ENCODE data around the gene VTCN1.
"Not testable (repeated sequence)": the region's sequence is repeated elsewhere in the genome, so short reads cannot be mapped to it uniquely, and the experiment has no call there.

Gene VTCN1

DNA sequence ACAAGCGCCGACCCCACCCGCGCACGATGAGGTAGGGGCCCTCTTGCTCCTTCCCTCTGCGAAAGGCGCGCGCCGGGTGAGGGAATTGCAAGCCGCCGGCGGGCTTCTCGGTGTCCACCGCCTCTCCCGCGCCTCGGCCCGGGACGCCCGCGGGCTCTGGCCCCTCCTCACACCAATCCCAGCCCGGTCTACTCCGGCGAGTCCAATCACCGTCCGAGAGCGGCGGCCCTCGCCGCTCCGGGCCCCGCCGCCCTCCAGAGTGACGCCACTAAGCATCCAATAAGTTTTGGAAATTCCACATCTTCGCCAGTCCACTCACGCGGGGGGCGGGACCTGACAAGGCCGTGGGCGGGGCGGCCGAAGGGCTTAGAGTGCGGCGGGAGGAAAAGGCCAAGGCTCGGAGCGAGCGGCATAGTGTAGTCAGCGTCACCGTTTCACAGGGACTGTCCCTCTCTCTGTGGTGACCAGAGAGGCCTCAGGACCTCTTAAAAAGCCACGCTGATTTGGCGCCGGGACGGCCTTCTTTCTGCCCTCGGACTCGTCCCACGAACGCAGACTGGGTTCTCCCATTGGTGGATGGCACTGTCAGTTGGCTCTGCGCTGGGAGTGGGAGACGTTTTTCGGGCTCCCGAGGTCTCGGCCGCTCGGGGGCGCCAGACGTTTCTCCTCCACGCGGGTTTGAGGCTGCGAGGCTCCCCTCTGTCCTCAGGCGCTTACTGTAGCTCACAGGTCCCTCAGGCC, 89.0 kb downstream of the VTCN1 start, which contains the start of gene TRIM45:
Gene TRIM45 (minus strand): TSS at position 161 of the 741 bp plus-strand sequence. CDS start 548 bp downstream, outside the sequence.
- peak; percentile 97 for DNase-seq

DNA sequence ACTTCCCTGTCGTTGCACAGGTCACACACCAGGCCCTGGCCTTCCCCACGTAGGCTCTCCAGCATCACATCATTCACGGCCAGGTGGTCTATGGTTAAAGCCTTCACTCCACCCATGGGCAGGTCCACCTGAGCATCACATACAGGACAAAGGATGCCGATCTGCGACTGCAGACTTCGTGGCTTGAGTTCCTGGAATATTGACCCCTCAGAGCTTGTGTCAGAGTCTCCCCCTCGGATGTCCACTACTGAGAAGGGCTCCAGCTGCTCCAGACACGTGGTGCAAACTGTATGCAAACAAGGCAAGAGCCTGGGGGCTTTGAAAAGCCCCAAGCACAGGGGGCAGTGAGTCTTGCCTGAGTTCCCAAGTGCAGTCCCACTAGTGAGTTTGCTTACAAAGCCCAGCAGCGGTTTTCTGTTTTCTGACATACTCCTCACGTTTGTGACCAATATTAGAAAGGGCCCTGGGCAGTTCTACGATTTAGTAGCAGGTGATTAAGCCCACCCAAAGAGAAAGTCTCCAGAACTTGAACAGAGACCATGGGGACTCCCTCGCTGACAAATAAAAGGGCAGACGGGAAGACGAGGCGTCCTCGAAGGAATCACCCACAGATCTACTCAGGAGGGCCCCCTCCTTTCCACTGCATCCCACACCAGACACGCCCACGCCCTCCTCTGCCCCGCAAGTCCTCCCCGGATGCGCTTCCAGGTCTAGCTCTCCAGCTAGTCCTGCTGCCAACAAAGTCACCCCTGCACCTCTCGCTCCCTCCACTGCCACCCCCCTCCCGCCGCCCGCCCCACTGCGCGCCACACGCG, 89.7 kb downstream of the VTCN1 start:
- no peak for DNase-seq

DNA sequence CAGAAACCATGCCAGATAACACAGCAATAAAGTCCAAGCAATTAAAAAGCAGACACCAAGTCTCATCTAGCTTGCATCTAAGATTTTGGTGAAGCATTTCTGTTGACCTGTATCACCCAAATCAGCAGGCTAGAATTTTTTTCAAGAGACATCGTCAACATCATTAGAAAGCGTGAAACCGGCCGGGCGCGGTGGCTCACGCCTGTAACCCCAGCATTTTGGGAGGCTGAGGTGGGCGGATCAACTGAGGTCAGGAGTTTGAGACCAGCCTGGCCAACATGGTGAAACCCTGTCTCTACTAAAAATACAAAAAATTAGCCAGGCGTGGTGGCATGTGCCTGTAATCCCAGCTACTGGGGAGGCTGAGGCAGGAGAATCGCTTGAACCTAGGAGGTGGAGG, 91.6 kb downstream of the VTCN1 start:
- DNase-seq = not testable (repeated sequence)

DNA sequence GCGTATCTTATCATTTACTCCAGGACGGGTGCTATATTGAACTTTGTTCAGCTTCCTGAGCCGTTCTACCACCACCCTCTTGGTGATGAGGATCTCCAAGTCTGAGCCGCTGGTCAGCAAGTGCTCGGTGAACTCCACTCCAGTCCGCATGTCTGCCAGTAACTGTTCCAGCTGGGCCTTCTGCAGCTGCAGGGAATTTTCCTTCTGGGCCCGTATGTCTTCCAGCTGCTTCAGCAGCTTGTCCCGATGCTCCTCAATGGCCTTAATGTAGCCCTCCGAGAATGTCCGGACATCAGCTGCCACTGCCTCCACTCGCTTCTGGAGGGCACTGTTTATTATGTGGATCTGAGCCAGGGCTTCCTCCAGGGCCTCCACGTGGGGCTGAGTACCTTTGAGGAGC, 92.6 kb downstream of the VTCN1 start:
- DNase-seq = no peak

DNA sequence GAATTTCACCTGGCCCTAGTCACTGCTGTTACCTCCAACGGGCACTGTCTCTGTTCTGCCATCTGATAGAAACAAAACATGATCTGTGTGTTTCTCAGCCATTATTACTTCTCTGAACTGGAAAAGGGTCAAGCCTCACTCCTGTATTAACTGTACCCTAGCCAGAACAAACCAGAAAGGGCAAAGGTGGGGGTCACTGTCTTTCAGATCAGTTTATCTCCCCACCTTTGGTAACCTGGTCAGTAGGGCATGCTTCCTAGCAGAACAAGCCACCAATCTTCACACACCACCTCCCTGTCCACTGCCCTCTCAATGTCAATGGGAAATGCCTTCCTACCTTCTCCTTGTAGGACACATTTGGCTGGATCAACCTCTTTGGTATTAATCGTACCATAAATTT, 93.0 kb downstream of the VTCN1 start:
- DNase-seq = no peak

DNA sequence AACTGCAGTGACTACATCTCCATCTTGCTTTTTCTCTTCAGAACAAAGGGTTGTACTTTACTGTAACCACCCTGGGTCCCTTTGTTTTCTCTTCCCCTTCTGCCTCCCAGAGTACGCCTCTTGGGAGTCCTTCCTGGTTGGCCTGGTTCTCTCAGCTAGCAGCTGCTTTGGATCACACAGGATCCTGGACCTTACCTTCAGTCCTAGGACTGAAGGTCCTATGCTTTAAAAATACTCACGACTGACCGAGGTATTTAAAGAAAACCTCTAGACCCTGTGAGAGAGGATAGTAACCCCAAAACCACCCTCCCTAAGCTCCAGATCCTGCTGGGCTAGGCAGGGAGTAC, 94.0 kb downstream of the VTCN1 start:
- DNase-seq = no peak

DNA sequence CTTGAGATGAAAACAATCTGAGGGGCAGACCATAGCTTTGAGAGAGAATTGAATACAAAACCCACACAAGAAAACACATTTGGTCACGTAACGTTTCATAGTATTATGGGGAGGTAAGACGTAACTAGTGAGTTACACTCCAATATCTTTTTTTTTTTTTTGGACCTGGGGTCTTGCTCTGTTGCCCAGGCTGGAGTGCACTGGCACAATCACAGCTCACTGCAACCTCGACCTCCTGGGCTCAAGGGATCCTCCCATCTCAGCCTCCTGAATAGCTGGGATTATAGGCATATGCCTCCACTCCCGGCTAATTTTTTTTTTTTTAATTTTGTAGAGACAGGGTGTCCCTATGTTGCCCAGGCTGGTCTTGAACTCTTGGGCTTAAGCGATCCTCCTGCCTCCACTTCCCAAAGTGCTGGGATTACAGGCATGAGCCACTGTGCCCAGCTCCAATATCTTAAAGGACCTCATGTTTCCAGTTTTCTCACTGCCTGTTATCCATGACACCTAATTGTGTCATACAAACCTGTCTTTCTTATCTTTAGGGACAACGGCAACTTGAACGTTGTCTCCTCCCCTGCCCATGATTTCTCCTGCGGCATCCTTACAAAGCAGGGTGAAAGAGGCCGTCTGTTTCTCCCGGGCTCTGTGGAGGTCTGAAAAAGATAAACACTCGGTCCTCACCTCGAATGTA, 94.5 kb downstream of the VTCN1 start:
- no peak for DNase-seq

DNA sequence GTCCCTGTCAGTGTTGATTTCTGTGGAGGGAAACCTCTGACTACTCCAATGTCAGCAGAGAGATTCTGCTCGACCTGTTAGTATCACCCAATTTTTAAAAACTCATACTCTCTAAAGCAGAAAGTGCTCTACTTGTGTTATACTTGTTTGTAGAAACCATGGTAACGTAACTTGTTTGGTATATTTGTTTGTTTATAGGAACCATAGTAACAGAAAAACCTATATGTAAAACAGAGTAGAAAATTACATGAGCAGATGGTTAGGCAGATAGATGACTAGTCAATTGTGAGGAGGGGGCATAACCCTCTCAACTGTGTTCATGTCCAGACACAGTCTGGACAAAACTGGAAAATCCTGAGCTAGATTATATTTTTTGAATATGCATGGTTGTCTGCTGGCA, 95.8 kb downstream of the VTCN1 start:
- no peak for DNase-seq

DNA sequence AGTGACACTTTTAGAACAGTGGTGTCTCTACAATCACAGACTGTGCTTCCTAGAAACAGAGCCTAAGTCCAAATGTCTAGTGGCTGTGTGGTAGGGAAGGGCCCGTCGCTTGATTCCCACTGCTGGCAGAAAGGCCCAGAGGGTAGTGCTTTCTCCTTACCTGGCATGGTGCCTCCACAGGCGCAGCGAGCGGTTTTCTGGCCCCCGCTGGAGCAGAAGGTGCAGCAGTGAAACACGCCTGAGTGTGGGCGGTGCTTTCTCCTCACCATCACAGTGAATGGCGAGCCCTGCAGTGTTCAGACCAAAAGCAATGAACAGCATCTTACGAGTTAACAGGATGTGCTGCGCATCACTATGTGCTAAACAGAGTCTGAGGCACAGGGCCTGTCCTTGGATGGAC, 97.5 kb downstream of the VTCN1 start:
- DNase-seq = no peak

DNA sequence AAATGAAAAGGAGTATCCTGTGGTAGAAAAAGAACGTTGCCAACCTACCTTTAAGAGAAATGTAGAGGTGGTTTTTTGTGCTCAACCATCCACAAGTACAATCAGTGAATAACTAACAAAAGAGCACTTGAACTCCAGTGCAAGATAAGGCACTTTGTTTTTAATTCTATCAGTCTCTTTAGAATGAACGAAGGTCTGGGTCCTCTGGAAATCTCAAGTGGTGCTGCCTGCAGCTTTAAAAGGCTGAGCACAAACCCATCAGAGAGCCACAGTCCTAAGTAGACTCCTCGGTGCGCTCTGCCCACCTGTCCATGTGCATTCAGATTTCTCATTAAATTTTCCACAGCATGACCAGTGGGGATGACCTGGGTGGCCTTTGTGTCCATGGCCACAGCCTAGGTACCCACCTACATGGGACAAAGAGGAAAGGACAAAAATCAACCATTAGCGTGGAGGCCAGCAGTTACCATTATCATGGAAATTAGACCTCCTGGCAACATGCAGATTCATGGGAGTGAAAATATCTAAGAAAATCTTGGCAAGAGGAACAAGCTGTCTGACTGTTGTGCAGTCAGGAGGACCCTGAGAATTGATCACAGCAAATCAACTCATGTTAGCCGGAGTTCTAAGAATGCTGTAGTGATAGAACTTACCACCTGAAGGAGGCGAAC, 98.5 kb downstream of the VTCN1 start:
- no peak for DNase-seq

DNA sequence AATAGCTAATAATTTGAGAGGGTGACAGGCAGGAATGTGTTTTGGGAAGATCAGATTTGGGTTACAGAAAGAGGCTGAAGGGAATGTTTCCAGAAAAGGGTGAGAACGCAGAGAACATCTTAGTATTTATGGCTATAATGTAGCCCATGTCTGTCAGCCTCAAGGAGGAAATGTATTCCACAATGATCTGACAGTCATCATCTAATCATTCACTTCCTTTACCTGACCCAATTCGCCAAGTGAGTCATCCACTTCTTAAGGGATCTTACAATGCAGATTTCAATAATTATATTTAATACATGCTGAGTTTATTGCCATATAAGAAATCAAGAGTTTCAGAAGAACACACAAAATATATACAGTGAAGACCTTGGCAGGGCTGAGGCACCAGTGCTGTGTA, 100.0 kb downstream of the VTCN1 start:
- DNase-seq = no peak

DNA sequence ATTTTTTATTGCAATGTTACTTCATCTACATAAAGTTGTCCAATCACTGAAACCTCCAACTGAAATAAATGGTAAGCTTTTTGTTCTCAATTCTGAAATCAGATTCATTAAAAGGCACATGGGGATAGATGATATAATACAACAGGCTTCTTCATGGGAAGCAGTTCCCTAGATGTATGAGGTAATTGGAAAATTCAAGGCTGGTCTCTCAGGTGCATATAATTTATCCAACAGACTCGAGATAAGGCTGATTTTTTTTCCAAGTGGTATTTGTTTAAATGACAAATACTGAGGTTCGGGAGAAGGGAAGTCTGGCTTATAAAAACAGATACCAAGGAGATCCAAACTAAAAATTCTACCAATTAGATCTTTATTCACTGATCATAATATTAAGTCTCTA, 103.4 kb downstream of the VTCN1 start:
- DNase-seq = no peak

DNA sequence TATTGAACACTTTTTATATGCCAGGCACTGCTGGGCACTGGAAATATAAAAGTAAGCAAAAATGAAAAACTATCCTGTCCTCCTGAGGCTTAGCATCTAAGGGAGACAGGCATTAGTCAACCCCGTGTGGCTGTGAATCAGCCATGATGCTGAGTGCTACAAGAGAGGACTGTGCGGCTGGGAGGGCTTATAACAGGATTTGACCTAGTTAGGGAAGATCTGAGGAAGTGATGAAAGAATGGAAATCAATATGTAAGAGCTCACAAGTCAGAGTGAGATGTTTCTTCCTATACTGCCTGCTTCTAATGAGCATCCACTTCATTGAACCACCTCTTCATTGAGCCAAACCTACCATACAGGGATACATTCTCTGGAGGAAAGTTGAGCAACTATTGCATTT, 104.2 kb downstream of the VTCN1 start:
- DNase-seq = no peak

DNA sequence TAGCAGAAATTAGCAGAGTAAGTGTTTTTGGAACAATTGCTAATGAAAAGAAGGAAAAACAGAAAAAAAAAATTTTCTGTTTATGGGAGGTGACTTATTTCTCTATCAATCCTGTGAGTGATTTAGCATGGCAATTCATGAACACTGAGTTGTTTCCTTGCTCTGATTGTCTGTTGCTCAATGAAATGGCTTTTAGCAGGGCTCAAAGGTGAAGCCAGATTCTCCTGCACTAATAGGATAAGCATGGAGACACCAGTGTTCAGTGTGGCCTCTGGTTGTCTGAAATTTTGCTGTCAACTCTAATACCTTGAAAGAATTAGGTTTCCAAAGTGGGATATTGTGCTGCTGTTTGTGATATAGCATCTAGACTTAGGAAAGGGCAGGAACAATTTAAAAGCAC, 105.0 kb downstream of the VTCN1 start:
- no peak for DNase-seq

DNA sequence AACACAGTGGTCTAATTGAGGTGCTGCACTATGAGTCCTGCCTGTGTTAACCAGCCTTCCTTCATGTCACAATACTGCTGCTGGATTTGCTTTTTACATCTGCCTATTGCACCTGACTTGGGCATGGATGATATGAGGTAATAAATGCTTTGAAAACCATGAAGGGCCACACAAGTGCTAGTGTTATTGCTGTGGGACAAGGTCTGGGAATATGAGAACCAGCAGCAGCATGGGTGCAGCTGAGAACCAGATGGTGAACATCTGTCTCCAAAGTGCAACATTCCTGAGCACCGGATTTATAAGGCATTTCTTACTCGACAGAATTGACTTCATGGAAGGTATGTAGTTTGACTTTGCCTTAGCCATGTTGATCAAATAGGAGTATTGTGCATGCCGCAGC, 105.7 kb downstream of the VTCN1 start:
- no peak for DNase-seq

DNA sequence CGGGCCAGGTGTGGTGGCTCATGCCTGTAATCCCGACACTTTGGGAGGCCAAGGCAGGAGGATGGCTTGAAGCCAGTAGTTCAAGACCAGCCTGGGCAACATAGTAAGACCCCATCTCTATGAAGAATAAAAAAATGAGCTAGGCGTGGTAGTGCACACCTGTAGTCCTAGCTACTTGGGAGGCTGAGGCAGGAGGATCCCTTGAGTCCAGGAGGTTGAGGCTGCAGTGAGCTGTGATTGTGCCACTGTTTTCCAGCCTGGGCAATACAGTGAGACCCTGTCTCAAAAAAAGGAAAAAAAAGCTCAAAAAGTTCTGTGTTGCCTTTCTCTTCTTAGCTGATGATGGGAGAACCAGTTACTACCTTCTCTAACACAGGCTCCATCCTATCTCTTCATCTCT, 108.9 kb downstream of the VTCN1 start:
- DNase-seq = not testable (repeated sequence)

DNA sequence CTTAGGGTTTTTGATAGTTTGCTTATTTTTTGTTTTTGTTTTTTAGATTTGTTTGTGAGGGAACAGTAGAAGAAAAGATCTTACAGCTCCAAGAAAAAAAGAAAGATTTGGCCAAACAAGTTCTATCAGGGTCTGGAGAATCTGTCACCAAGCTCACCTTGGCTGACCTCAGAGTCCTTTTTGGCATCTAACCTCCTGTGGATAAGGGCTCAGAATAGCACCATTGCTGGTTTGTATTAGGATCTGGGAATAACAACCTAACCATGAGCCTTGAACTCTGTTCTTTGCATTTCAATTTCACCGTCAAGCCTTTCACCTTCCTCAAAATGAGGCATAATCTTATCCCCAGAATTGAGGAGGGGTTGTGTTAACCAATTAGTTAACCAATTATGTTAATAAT, 109.4 kb downstream of the VTCN1 start:
- DNase-seq = no peak

DNA sequence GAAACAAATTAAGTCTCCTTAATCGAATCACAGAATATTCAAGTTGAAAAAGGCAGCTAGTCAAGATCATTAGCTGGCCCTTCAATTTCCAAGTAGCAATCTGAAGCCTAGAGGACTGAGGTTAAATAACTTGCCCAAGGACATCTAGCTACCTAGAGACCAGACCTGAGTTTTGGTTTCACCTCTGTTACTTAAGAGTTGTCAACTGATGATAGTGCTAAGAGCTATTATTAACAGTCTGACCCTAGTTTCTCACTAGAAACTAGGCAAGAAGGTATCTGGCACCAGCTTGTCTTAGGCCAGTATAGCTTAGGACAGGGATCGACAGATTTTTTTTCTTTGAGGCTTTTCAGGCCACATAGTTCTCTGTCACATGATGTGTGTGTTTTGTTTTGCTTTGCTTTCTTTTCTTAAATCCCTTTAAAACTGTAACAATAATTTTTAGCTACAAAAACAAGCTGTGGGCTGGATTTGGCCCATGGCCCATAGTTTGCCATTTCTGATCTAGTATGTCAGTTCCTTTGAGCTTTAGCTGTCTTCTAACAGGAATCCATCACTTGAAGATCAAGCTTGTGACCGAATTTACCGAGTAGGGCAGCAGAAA, 112.3 kb downstream of the VTCN1 start:
- no peak for DNase-seq

DNA sequence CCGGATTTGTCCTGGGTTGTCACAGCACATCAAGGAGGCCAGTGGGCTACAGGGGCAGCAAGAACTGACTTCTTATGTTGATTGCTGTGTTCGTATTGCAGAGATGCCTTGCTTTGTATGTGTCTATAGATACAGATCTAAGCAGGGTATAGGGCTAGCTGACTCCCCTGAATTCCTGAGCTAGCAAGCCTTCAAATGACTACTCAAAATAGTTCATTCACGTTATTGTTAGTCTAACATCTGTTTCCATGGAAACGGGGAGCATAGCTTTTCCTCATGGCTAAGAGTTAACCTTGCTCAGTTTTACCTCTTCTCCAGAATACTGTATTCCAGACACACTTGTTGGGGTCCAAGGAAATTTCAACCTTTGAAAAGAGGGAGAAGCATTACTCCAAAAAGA, 113.3 kb downstream of the VTCN1 start:
- no peak for DNase-seq

DNA sequence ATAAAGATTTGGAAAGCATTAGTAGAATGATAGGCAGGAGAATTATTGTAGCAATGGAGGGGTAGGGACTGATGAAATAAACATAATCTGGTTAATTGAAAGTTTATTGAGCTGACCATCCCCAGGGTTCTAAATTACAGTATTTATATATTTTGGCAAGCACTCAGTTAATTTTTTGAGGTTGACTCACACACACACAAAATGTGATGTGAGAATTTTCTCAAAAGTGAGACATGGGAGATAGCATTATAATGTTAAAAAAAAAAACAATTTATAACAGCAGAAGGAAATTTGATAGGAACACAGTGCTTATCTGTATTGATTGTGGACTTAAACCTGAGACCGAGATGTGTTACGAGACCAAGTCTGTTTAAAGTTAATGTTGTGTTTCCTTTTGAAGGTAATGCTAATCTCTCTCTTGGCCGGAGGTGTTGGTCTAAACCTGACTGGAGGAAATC, 113.7 kb downstream of the VTCN1 start:
- DNase-seq = no peak

DNA sequence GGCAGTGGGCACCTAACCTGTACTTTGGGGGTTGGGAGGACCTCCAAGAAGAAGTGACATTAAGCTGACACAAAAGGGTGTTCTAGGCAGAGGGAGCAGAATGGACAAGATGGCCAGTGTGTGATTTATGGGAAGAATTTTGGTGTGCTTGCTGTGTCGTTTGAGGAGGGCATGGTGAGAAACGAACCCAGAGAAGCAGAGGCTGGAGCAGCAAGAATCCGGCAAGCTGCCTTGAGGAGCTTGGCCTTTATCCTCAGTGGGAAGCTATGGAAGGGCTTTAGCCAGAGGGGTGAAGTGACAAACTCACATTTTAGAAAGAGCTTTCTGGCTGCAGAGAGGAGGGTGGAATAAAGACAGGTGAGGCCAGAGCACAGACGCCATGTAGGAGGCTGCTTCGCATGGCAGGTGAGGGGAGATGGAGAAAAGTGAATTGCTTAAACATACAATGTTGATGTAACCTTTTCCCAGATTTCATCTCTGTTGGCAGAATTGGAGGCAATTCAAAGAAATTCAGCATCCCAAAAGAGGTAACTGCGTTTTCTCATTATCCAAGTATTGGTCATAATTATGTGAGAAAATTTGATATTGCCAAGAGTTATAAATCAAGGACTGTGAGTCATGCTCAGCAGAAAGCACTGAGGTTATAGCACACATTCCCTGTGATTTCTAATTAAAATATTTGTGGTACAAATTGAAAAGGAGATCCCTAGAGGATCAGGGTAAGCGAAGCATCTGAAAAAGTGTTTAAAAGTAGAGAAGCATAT, 115.7 kb downstream of the VTCN1 start:
- peak; percentile 25 for DNase-seq

Measured in NCI-H446 treated with DMSO at 0.1 percent for 48 hours (cell line).